Measurements from ENCODE around the gene SAMD7. TPM values are rescaled to one million over a fixed set of nuclear protein-coding genes. Genes with fewer than 3 reads are reported as not detected.

The SAMD7 gene
- total and polyA plus RNA-seq, 5 donors: not detected

DNA sequence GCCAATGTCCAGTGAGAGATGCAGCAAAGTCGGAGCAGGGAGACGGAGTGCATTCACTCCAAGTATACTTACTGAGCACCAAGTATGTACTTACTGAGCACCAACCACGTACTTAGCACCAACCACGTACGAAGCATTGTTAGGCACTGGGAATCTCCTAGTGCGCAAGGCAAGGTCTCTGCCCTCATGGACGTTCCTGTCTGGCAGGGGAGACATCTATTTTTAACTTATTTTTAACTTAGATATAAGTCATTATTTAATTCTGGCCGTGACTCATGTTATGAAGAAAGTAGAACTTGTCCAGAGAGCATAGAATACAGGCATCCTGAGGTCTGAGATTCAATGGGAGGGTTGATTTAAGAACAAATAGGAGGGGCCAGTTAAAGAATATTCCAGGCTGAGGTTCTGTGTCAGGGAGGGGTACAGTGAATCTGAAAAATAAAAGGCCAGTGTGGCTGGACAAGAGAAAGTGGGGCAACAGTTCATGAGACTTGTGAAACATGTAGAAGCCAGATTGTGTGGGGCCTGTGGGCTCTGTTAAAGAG lies 32.3 kb upstream of the SAMD7 start:
- 79% methylated on average over 8 of the region's 8 CpGs for WGBS
- intact Hi-C loops (cut with DNase I): no loop called here
- Histone ChIP-seq H3K9me3 (ENCODE audit: control insufficient read depth, low read length) (no peaks in the 10 kb centered on the region), H3K4me1 (ENCODE audit: control insufficient read depth, insufficient read depth, low read length) (no peaks in the 10 kb centered on the region), H3K27ac (ENCODE audit: low read length) (no peak overlapping the region), H3K27me3 (ENCODE audit: control insufficient read depth, insufficient read depth) (no peaks in the 10 kb centered on the region), H3K4me3 (ENCODE audit: low read length) (no peak overlapping the region)
- ATAC-seq (no peak), DNase-seq (no peak)

DNA sequence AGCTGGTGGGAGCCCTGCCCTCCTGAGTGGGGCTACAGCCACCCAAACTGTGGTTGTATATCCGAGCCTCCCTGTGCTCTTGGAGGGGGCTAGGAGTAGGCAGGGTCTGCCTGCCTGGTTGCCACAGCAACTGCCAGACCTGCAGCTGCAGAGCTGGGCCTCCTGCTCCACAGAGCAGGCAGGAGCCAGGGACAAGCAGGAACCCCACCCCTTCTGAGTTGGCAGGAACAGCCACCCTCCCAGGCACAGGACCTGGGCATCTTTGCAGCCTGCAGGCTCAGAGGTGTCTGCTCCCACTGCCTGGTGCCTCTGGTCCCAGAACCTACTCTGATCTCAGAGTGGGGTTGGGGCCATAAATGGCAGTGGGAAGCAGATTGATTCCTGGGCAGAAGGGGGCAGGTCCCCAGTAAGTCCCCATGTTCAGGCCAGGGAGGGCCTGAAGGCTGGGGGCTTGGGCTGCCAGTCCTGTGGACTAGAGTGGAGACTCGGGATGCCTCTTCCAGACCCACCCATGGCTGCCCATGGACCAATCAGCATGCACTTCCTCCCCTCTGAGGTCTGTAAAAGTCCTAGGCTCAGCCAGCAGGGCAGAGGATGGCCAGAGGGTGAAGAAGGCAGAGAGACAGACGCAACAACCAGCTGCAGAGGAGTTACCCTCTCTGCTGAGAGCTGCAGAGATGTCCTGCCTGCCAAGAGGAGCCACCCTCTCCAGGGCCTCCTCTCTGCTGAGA lies 31.4 kb upstream of the SAMD7 start:
- no peak for DNase-seq
- Histone ChIP-seq H3K9me3 (ENCODE audit: control insufficient read depth, low read length) (no peaks in the 10 kb centered on the region), H3K4me1 (ENCODE audit: control insufficient read depth, insufficient read depth, low read length) (no peaks in the 10 kb centered on the region), H3K27me3 (ENCODE audit: control insufficient read depth, insufficient read depth) (no peaks in the 10 kb centered on the region), H3K4me3 (ENCODE audit: low read length) (no peak overlapping the region), H3K27ac (ENCODE audit: low read length) (no peak overlapping the region)
- 60% methylated on average over 3 of the region's 3 CpGs for WGBS
- ATAC-seq: no peak
- intact Hi-C loops (cut with DNase I): loop anchor here in 1 of 4 donors (10.0 kb wide), 1 partner anchor 85 kb away; the partner anchor contains the start of gene SEC62

- WGBS: 84% methylated on average over 4 of the region's 4 CpGs
- Histone ChIP-seq H3K9me3 (ENCODE audit: control insufficient read depth, low read length) (no peaks in the 10 kb centered on the region), H3K27me3 (ENCODE audit: control insufficient read depth, insufficient read depth) (no peaks in the 10 kb centered on the region), H3K27ac (ENCODE audit: low read length) (no peak overlapping the region), H3K4me1 (ENCODE audit: control insufficient read depth, insufficient read depth, low read length) (no peaks in the 10 kb centered on the region), H3K4me3 (ENCODE audit: low read length) (no peak overlapping the region)
- intact Hi-C loops (cut with DNase I): loop anchor here in 1 of 4 donors (10.0 kb wide), 1 partner anchor 84 kb away; the partner anchor contains the start of gene SEC62
- no peak for ATAC-seq
- no peak for DNase-seq
Observed at GRCh38 chr3:169880576-169881250, 30.7 kb upstream of the SAMD7 start.

DNA sequence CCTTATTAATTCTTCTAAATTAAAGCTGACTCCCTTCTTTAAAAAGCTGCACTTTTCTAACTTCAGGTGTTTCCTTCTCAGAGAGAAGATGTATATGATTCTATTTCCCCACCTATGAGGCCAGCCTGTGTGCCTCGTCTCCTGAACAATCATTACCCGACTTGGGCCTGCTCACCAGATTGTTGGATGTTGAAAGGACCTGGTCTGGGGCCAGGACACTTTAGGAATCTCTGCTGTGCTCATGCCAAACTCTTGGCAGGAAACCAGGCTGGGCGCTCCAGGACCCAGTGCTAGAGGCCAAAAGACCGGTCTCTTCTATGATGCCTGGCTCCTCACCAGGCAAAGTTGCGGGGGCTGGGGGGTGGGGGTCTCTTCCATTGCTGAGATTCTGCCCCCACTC lies 24.7 kb upstream of the SAMD7 start:
- no peaks in the 10 kb centered on the region for H3K27me3 ChIP-seq (ENCODE audit: control insufficient read depth, insufficient read depth)
- ATAC-seq (peak; percentile 91 to 95), DNase-seq (peak; percentile 84 to 92 (median 90))
- intact Hi-C loops (cut with DNase I): loop anchor here in 1 of 4 donors (10.0 kb wide), 1 partner anchor 78 kb away; the partner anchor contains the start of gene SEC62
- no peak overlapping the region for H3K4me3 ChIP-seq (ENCODE audit: low read length)
- H3K27ac ChIP-seq (ENCODE audit: low read length): no peak overlapping the region
- no peaks in the 10 kb centered on the region for H3K9me3 ChIP-seq (ENCODE audit: control insufficient read depth, low read length)
- H3K4me1 ChIP-seq (ENCODE audit: control insufficient read depth, insufficient read depth, low read length): no peaks in the 10 kb centered on the region
- WGBS: 14% methylated on average over 5 of the region's 5 CpGs

GRCh38 chr3:169891886-169892285 lies 19.5 kb upstream of the SAMD7 start:
- Histone ChIP-seq H3K27me3 (ENCODE audit: control insufficient read depth, insufficient read depth) (no peaks in the 10 kb centered on the region), H3K9me3 (ENCODE audit: control insufficient read depth, low read length) (no peaks in the 10 kb centered on the region), H3K27ac (ENCODE audit: low read length) (no peak overlapping the region), H3K4me1 (ENCODE audit: control insufficient read depth, insufficient read depth, low read length) (no peaks in the 10 kb centered on the region), H3K4me3 (ENCODE audit: low read length) (no peak overlapping the region)
- DNase-seq (no peak), ATAC-seq (no peak)
- 55% methylated on average over 7 of the region's 7 CpGs for WGBS
- intact Hi-C loops (cut with DNase I): no loop called here

DNA sequence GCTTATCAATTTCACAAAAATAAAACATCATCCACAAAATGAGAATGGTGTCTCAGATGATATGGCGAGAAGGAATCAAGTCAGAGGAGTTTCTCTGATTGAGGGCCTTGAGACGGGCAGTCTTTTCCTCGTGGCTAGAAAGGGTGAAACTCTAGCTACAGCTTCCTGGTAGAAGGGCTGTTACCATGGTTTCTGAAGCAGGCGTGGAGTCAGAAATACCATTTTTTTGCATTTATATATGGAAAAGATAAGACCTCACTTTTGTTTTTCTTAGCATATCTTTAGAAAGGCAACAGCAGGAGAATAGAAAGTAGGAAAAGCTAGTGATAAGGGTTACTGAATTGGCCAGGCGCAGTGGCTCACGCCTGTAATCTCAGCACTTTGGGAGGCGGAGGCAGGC lies 17.3 kb upstream of the SAMD7 start:
- no peaks in the 10 kb centered on the region for H3K27me3 ChIP-seq (ENCODE audit: control insufficient read depth, insufficient read depth)
- ATAC-seq: no peak
- WGBS: 50% methylated on average over 7 of the region's 7 CpGs
- intact Hi-C loops (cut with DNase I): no loop called here
- no peaks in the 10 kb centered on the region for H3K9me3 ChIP-seq (ENCODE audit: control insufficient read depth, low read length)
- DNase-seq: no peak
- no peak overlapping the region for H3K27ac ChIP-seq (ENCODE audit: low read length)
- no peaks in the 10 kb centered on the region for H3K4me1 ChIP-seq (ENCODE audit: control insufficient read depth, insufficient read depth, low read length)
- no peak overlapping the region for H3K4me3 ChIP-seq (ENCODE audit: low read length)

DNA sequence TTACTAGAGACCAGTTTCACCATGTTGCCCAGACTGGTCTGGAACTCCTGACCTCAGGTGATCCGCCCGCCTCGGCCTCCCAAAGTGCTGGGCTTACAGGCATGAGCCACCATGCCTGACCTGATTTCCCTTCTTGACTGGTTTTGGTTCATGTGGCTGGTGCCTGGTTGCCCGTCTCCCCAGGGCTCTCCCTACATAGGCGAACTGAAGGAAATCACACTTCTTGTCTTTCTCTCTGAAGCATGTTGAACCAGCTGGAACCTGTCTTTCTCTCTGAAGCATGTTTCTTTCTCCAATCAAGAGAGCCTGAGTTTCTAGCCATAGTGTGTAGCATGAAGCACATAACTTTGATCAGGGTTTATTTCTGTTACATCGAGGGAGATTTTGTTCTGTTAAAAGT lies 16.3 kb upstream of the SAMD7 start:
- no peak for ATAC-seq
- 71% methylated on average over 6 of the region's 6 CpGs for WGBS
- intact Hi-C loops (cut with DNase I): no loop called here

DNA sequence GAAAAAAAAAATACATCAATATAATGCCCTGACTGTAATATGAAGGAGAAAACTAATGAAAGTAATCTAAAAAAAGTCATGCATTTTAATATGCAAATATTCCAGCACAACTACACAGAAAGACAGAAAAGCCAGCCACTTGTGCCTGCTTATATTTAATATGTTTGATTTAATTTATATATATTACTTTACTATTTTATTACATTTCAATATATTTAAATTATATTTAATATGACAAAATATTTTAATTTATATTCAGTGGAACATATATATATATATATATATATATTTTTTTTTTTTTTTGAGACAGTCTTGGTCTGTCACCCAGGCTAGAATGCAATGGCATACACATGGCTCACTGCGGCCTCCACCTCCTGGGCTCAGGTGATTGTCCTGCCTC lies 14.1 kb upstream of the SAMD7 start:
- Histone ChIP-seq H3K27me3 (ENCODE audit: control insufficient read depth, insufficient read depth) (no peaks in the 10 kb centered on the region), H3K4me3 (ENCODE audit: low read length) (no peak overlapping the region), H3K4me1 (ENCODE audit: control insufficient read depth, insufficient read depth, low read length) (no peaks in the 10 kb centered on the region), H3K27ac (ENCODE audit: low read length) (no peak overlapping the region), H3K9me3 (ENCODE audit: control insufficient read depth, low read length) (no peaks in the 10 kb centered on the region)
- intact Hi-C loops (cut with DNase I): no loop called here
- WGBS: 97% methylated on average over 1 of the region's 1 CpG
- no peak for DNase-seq
- no peak for ATAC-seq

More for the DNA sequence above, 16.3 kb upstream of the SAMD7 start:
- H3K27me3 ChIP-seq (ENCODE audit: control insufficient read depth, insufficient read depth): no peaks in the 10 kb centered on the region
- H3K27ac ChIP-seq (ENCODE audit: low read length): no peak overlapping the region
- H3K4me1 ChIP-seq (ENCODE audit: control insufficient read depth, insufficient read depth, low read length): no peaks in the 10 kb centered on the region
- DNase-seq: no peak
- H3K9me3 ChIP-seq (ENCODE audit: control insufficient read depth, low read length): no peaks in the 10 kb centered on the region
- no peak overlapping the region for H3K4me3 ChIP-seq (ENCODE audit: low read length)

- no peaks in the 10 kb centered on the region for H3K27me3 ChIP-seq (ENCODE audit: control insufficient read depth, insufficient read depth)
- H3K27ac ChIP-seq (ENCODE audit: low read length): no peak overlapping the region
- intact Hi-C loops (cut with DNase I): no loop called here
- H3K4me1 ChIP-seq (ENCODE audit: control insufficient read depth, insufficient read depth, low read length): no peaks in the 10 kb centered on the region
- no peaks in the 10 kb centered on the region for H3K9me3 ChIP-seq (ENCODE audit: control insufficient read depth, low read length)
- H3K4me3 ChIP-seq (ENCODE audit: low read length): no peak overlapping the region
- ATAC-seq (no peak), DNase-seq (no peak)
- 89% methylated on average over 1 of the region's 1 CpG for WGBS
Observed at GRCh38 chr3:169901453-169901852, 9.9 kb upstream of the SAMD7 start.

DNA sequence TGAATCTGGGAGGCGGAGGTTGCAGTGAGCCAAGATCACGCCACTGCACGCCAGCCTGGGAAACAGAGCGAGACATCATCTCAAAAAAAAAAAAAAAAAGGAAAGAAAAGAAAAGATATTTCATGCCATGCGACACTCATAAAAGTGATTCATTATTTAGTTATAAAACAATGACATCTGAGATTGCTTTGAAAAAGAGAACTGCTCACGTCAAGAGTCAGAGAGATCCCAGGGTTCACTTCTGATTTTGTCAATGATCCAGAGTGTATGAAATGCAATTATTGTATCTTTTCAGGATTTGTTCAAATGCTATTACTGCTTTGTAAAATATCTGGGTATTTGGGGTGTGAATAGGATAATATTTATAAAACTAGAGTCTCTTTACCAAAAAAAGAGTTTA lies 6.0 kb upstream of the SAMD7 start:
- Histone ChIP-seq H3K4me3 (ENCODE audit: low read length) (no peak overlapping the region), H3K27me3 (ENCODE audit: control insufficient read depth, insufficient read depth) (no peaks in the 10 kb centered on the region), H3K4me1 (ENCODE audit: control insufficient read depth, insufficient read depth, low read length) (no peaks in the 10 kb centered on the region), H3K27ac (ENCODE audit: low read length) (no peak overlapping the region), H3K9me3 (ENCODE audit: control insufficient read depth, low read length) (no peaks in the 10 kb centered on the region)
- intact Hi-C loops (cut with DNase I): no loop called here
- WGBS: 89% methylated on average over 6 of the region's 6 CpGs
- no peak for DNase-seq
- no peak for ATAC-seq

DNA sequence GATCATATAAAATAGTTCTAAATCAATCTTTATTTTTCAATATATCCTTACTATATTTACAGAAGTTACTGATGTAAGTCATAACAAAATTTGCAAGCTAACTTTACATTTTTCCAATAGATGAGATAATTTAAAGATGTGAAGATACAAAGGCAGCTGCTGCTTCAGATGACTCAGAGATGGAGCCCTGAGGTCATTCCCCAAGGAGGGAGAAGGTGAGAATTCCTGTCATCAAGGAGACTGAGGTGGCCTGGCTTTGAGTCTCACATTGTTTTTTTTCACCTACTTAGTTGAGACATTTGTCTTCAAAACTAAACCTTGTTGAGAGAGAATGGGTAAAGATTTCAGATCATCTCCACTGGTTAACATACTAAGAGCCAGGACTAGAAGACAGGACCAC lies 3.9 kb upstream of the SAMD7 start:
- no peak overlapping the region for H3K27ac ChIP-seq (ENCODE audit: low read length)
- H3K9me3 ChIP-seq (ENCODE audit: control insufficient read depth, low read length): no peaks in the 10 kb centered on the region
- no peak overlapping the region for H3K4me3 ChIP-seq (ENCODE audit: low read length)
- ATAC-seq (no peak), DNase-seq (no peak)
- H3K4me1 ChIP-seq (ENCODE audit: control insufficient read depth, insufficient read depth, low read length): no peaks in the 10 kb centered on the region
- no peaks in the 10 kb centered on the region for H3K27me3 ChIP-seq (ENCODE audit: control insufficient read depth, insufficient read depth)
- intact Hi-C loops (cut with DNase I): no loop called here

Measured in right cardiac atrium (tissue), 5 donors.